Left ventricle myocardium inferior (tissue), 1 donor: Measurements from ENCODE around the gene SLC5A12. TPM values are rescaled to one million over a fixed set of nuclear protein-coding genes. Genes with fewer than 3 reads are reported as not detected.

ENCODE experiments used
- DNase-seq: peaks from one replicate; pipeline ENCODE4 v3.0.0-alpha.2; 2020
- H3K27ac ChIP-seq: fragments of 200-600 bp; replicated peaks from 2 replicates; pipeline ENCODE4 v1.8.0; 2021
- H3K27me3 ChIP-seq: fragments of 200-600 bp; 2 replicates; pipeline ENCODE4 v1.8.0; 2021; ENCODE audit warnings: low read depth
- H3K36me3 ChIP-seq: fragments of 200-600 bp; 2 replicates; pipeline ENCODE4 v1.8.0; 2021
- H3K4me1 ChIP-seq: fragments of 200-600 bp; 2 replicates; pipeline ENCODE4 v1.8.0; 2021
- H3K4me3 ChIP-seq: fragments of 200-600 bp; 2 replicates; pipeline ENCODE4 v1.8.0; 2021; ENCODE audit warnings: mild to moderate bottlenecking, moderate library complexity
- H3K9me3 ChIP-seq: fragments of 200-600 bp; replicated peaks from 2 replicates; pipeline ENCODE4 v1.8.0; 2021
- intact Hi-C: fragments of 100-400 bp; cut with micrococcal nuclease; formaldehyde crosslinking; loops from one replicate; pipeline ENCODE4 v1.11.0; 2022
- total RNA-seq: library from RNA; stranded (reverse); fragmentation: NEBNext Ultra II Directional; extraction: Animal tissue kit (Norgen Biotek cat#: 25700); gene quantifications from one replicate; pipeline ENCODE4 v1.2.1, GENCODE V29; 2021
- TF ChIP-seq, protein P1 (sequence below): fragments of 200-600 bp; IDR thresholded peaks from 2 replicates; pipeline ENCODE4 v1.8.0; 2021; ENCODE audit warnings: antibody characterized with exemption, mild to moderate bottlenecking, borderline replicate concordance
- donor health status: DM: no; HTN: yes; CAD: no; lungs with severe emphysema.

The SLC5A12 gene
- total RNA-seq, 1 donor from 2014 or later, result not detected

DNA sequence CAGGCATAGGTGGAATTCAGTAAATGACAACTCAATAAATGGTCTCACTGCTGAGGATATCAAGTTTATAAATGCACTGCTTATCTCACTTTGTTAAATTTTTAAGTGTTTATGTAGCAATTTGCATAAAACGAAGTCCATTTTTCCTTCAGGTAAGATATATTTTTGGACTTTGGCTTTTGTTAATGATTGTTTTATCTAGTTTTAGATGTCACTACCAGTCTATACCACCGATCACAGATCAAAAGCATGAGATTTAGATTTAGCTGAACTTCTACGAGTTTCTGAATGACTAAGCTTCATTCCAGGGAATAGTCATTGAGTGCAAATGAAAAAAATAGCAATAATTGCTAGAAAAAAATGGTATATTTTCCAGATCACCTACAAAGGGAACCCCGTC lies 12.8 kb upstream of the SLC5A12 start:
- Histone ChIP-seq H3K27me3 (no peaks in the 10 kb centered on the region), H3K9me3 (peaks cover 10% of the 10 kb centered on the region), H3K4me1 (peaks cover 3% of the 10 kb centered on the region), H3K27ac (no peak overlapping the region), H3K4me3 (no peak overlapping the region), H3K36me3 (no peaks in the 10 kb centered on the region)
- no peak for DNase-seq
- TF ChIP-seq, protein P1, sequence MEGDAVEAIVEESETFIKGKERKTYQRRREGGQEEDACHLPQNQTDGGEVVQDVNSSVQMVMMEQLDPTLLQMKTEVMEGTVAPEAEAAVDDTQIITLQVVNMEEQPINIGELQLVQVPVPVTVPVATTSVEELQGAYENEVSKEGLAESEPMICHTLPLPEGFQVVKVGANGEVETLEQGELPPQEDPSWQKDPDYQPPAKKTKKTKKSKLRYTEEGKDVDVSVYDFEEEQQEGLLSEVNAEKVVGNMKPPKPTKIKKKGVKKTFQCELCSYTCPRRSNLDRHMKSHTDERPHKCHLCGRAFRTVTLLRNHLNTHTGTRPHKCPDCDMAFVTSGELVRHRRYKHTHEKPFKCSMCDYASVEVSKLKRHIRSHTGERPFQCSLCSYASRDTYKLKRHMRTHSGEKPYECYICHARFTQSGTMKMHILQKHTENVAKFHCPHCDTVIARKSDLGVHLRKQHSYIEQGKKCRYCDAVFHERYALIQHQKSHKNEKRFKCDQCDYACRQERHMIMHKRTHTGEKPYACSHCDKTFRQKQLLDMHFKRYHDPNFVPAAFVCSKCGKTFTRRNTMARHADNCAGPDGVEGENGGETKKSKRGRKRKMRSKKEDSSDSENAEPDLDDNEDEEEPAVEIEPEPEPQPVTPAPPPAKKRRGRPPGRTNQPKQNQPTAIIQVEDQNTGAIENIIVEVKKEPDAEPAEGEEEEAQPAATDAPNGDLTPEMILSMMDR, result no peak
- intact Hi-C loops, result no loop called here

DNA sequence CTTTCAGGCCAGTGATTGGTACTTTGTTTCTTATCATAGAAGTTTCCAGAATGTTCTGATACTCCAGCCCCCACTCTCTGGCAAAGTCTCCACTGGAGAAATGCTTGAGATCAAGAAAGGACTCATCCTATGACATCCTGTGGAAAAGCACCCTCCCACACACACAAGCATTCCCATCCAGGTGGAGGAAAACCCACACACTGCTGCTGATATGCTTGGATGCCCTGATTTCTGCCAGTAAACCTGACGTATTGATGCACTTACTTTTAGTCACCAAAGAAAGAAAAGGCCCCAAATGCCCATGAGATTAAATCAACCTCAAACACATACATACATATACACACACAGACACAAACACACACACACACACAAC lies 9.2 kb upstream of the SLC5A12 start:
- no peak for DNase-seq
- Histone ChIP-seq H3K4me1 (peaks cover 3% of the 10 kb centered on the region), H3K9me3 (peaks cover 10% of the 10 kb centered on the region), H3K27ac (no peak overlapping the region), H3K27me3 (no peaks in the 10 kb centered on the region), H3K36me3 (no peaks in the 10 kb centered on the region), H3K4me3 (no peak overlapping the region)
- intact Hi-C loops, result no loop called here
- TF ChIP-seq, protein P1, result no peak

DNA sequence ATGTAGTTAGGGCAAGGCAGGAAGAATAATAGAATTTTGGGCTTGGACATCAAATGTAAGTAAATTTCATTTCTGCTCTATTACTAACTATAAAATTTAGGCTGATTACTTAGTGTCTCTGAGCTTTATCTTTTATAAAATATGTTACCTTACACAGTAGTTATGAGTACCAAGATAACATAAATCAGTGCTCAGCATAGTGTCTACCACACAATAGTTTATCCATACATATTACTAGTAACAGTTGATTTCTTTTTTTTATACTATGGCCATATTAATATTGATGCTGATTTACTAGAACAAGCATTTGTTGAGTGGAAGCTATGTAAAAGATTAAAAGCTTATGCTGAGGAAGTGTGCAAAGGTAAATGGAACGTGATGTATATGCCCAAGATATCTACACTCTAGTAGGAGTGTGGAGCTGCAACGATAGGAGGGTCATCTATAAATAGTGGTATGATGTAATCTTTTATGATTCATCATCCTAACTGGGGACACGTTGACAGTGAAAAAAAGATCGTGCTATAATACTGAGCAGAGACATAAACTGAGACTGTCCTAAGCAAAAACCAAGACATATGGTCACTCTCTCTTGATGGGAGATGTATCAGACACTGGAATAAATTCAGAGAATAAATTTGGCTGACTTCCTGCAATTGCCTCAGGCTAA lies 8.7 kb upstream of the SLC5A12 start:
- no peak for DNase-seq
- Histone ChIP-seq H3K27me3 (no peaks in the 10 kb centered on the region), H3K36me3 (no peaks in the 10 kb centered on the region), H3K9me3 (peaks cover 10% of the 10 kb centered on the region), H3K27ac (no peak overlapping the region), H3K4me3 (no peak overlapping the region), H3K4me1 (peaks cover 3% of the 10 kb centered on the region)
- intact Hi-C loops, result no loop called here
- TF ChIP-seq, protein P1, result no peak

DNA sequence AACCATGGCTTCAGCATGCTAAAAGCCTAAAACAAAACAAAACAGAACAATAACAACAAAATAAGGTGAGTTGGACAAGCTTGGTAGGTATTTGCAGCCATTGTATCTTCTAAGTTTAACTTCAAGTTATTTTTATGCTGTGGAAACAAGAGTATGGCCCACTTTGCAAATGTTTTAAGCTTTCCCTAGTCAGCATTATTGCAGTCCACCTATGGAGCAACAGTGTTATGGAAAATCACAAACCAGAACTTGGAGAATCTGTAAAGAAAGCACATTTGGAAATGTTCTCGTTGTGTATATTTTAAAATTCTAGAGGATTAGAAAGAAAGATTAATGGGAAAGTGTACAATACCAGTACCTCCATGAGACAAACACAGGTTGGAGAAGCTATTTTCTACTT lies 7.4 kb upstream of the SLC5A12 start:
- TF ChIP-seq, protein P1, result no peak
- no peak overlapping the region for H3K4me3 ChIP-seq
- no peak overlapping the region for H3K27ac ChIP-seq
- H3K9me3 ChIP-seq, result peaks cover 10% of the 10 kb centered on the region
- no peak for DNase-seq
- no peaks in the 10 kb centered on the region for H3K27me3 ChIP-seq
- peaks cover 3% of the 10 kb centered on the region for H3K4me1 ChIP-seq
- intact Hi-C loops, result no loop called here
- H3K36me3 ChIP-seq, result no peaks in the 10 kb centered on the region

DNA sequence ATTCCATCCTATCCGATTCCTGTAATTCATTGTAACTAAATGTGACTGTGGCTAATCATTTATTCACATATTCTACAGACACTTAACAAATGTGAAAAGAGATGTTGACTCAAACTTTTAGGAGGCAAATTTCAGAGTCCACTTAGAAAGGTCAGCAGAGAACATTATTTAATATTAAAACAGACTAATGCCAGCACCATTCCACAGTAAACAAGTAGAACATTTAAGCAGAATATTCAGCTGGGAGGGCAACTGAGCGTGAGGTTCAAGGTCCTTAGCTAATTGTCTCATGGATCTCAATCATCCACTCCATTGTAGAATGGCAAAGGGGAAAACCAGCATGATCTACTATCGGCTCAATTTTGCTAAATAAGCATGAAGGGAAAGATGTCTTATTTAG lies 5.1 kb upstream of the SLC5A12 start:
- intact Hi-C loops, result no loop called here
- TF ChIP-seq, protein P1, result no peak
- Histone ChIP-seq H3K4me3 (no peak overlapping the region), H3K27me3 (no peaks in the 10 kb centered on the region), H3K4me1 (peaks cover 3% of the 10 kb centered on the region), H3K9me3 (no peaks in the 10 kb centered on the region), H3K36me3 (no peaks in the 10 kb centered on the region), H3K27ac (no peak overlapping the region)
- DNase-seq, result no peak
